Loucy (cell line): Measurements from ENCODE around the gene LGALS9.

Source experiments
- CTCF ChIP-seq: fragments of 200-600 bp; sonication (generic); conservative IDR thresholded peaks from 2 replicates; pipeline ENCODE4 v1.5.1; 2014; ENCODE audit warnings: mild to moderate bottlenecking, antibody characterized with exemption, low read length
- EZH2phosphoT487 ChIP-seq: fragments of 200-600 bp; IDR thresholded peaks from 2 replicates; pipeline ENCODE4 v1.6.1; 2018; ENCODE audit warnings: antibody characterized with exemption, mild to moderate bottlenecking, moderate library complexity, borderline replicate concordance

- TF ChIP-seq CTCF (no peak), EZH2phosphoT487 (no peak)
Observed at GRCh38 chr17:27597783-27598320, 33.1 kb upstream of the LGALS9 start.
